ENCODE results near the gene NEK7.
"Not testable (repeated sequence)": the region's sequence is repeated elsewhere in the genome, so short reads cannot be mapped to it uniquely, and the experiment has no call there.

Gene NEK7

DNA sequence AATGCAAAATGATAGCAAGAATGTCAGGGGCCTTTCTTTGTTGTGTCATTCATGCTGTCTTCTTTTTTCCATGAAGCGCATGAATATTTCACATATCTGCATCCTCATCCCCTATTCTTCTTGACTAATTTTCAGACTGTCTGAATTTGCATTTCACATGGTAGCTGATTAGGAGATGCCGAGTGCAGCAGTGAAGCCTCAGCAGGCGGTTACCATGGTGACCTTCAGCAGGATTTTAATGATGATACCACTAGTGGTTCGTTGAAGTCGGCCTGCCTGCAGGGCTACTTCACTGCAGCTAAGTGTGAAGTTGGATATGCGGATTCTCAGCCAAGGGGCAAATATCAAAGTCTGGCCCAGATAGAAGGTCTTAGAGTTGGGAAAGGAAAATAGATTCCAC is 141.8 kb downstream of the NEK7 start:
- DNase-seq, result peak; percentile 54

DNA sequence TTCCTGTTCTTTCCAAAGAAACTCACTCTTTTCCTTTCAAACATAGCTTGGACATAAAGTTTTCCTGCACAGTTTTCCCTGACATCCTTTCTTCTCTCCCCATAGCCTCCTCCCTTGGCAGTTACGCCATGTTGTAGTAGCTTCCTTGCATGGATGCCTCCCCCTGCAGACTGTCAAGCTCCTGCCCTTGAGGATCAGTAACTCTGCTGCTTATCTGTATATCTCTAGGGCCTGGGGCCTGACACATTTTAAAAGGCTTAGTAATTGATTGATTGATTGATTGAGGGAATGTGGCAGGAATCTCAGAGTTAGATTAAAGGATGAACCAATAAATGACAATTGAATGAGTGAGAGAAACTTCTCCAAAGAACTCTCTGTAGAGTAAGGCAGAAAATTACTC is 143.7 kb downstream of the NEK7 start:
- DNase-seq, result peak; percentile 71

DNA sequence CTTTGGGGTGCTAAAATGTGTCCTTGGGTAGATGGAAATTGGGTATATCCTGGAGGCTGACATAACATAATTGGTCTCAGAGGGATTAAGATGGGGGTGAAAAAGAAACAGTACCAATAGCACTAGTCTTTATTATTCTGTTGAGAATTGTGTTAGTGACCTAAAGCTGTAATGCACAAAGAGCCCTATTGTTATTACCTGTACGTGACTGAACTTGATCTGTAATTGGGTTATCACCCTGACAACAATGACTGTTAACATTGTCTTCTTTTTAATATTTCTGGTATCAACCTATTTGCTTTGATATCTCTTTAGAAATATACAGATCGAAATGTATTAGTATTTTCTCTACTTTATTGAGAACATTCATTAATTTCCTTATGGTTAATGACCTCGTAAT is 147.6 kb downstream of the NEK7 start:
- no peak for DNase-seq

DNA sequence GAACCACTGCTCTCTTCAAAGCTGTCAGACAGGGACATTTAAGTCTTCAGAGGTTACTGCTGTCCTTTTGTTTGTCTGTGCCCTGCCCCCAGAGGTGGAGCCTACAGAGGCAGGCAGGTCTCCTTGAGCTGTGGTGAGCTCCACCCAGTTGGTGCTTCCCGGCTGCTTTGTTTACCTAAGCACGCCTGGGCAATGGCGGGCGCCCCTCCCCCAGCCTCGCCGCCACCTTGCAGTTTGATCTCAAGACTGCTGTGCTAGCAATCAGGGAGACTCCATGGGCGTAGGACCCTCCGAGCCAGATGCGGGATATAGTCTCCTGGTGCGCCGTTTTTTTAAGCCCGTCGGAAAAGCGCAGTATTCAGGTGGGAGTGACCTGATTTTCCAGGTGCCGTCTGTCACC is 158.0 kb downstream of the NEK7 start:
- not testable (repeated sequence) for DNase-seq

DNA sequence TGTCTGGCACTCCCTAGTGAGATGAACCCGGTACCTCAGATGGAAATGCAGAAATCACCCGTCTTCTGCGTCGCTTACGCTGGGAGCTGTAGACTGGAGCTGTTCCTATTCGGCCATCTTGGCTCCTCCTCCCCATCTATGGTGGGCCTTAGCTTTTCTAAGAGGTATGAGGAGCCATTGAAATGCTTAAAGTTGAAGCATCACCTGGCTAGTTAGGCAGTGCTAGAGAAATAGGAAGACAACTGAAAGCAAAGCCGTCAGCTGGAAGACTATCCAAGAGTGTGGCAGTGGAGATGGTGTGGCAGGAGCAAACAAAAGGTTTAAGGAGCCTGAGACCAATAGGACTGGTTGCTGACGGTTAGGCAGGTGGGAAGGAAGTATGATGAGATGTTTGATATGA is 158.5 kb downstream of the NEK7 start:
- not testable (repeated sequence) for DNase-seq

DNA sequence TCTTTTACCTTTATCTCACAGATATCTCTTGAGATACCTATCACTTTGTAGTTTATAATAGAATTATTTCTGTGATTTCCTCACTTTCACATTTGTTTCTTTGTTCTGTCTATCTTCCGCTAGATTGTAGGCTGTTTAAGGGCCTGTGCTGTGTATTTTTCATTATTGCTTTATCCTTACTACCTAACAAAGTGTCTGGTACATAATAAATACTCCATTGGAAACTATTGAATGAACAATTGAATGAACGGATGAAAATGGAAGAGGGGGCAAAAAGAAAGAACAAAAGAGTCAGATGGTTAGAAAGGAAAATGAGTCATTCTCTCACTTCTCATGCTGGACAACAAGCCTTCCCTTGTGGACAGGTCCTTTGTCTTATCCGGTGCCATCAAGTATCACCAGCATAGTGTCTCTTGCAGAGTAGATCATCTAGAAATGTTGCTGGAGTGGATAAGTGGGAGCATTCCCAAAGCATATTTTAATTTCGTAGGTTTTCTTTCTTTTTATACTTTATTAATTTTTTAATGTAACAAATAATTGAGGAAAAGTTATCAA is 159.8 kb downstream of the NEK7 start:
- DNase-seq, result no peak

DNA sequence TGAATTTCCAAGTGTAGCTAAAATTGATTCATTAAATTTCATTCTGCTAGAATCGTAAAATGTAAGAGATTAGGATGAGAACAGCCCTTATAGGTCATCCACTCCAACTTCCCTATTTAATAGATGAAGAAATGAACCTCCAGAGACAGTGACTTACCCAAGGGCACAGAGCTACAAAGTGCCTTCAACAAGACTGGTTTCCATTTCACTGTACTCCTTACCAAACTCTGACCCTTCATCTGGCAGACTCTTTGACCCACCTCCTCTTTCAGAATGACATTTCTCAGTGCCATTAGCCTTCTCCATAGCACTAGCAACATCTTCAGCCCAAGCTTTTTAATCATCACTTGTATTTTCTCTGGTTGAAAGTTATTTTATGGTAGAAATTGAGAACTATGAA is 161.3 kb downstream of the NEK7 start:
- DNase-seq, result no peak

DNA sequence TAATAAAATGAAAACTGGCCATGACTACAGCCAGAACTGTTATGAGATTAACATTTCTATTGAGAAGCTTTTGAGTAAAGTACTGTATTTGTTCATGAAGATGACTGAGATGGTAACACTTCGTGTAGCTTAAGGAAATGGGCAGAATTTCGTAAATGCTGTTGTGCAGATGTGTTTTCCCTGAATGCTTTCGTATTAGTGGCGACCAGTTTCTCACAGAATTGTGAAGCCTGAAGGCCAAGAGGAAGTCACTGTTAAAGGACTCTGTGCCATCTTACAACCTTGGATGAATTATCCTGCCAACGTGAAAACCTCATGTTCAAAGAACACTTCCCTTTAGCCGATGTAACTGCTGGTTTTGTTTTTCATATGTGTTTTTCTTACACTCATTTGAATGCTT is 164.0 kb downstream of the NEK7 start:
- DNase-seq, result no peak

DNA sequence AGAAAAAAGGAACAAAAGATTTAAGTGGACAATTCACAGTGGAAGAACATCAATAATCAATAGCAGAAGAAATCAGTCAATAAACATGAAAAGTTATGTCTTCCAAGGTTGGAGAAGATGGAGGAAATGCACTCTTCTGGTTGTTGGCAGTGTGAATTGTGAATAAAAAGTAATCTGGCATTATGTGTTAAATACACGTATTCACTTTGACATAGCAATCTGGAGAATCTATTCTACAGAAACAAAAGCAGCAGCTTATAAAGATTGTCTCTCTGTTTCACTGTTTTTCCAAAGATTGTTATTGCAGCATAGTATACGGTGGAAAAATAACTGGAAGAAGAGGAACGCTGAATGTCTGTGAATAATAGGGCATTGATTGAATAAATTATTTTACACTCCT is 169.4 kb downstream of the NEK7 start:
- no peak for DNase-seq

DNA sequence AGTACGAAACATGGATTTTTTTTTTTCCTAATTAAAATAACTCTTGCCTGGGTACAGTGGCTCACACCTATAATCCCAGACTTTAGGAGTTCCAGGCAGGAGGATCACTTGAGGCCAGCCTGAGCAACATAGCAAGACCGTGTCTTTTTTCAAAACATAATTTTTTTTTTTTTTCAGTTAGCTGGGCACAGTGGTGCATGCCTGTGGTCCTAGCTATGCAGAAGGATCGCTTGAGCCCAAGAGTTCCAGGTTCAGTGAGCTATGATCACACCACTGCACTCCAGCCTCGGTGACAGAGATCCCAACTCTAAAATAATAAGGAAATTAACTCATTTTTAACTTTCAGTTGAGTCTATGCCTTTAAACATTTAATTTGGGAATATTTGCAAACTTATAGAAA is 170.1 kb downstream of the NEK7 start:
- DNase-seq, result no peak

DNA sequence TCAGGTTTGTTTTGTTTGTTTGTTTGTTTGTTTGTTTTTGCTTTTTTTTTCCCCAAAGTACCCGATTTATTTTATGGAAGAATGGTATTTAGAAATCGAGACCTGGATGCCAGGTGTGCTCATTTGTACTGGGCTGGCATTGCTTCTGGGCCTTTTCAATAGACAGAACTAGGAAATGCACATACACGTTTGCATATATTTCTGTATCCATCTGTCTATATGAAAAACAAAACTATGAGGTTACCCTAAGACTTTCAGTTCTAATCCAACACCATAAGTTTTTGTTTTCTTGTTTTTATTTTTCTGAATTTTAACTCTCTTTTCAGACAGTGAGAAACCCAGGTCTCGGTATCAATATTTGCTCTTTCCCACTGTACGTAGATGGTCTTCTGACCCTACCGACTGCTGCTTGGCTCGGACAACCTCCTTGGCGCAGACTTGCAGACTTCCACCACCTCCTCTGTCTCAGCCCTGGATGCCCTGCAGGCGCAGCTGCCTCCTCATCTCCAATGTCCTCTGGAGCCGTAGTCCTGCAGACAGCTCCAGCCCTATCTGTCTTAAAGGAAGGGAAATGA is 171.7 kb downstream of the NEK7 start:
- DNase-seq, result peak; percentile 56

DNA sequence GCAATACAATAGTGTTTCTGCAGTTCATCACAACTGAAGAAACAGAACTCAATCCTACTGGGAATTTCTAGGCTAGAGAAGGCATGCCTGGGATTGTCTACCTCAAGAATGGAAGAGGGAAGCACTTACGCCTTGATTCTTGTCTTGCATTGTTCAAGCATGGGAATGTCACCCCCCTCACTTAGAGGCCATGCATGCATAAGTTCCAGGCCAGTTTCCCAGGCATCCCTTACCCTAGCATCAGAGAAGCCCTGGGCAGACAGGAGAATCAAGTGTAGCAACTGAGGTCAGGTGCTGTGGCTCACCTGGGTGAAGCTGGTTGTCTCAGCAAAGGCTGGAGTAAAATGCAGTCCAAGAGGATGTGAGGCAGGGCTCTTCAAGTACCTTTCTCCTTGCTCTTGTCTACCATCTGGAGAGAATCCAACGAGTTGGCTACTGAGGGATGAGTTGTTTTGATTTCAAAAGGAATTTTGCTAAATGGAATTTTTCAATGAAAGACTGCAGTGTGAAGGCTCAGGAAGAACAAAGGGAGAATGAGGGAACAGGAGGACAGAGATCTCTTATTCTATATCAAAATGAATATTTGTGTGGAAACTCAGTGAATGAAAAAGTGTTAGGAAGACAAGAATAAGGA is 174.3 kb downstream of the NEK7 start:
- peak; percentile 54 for DNase-seq

DNA sequence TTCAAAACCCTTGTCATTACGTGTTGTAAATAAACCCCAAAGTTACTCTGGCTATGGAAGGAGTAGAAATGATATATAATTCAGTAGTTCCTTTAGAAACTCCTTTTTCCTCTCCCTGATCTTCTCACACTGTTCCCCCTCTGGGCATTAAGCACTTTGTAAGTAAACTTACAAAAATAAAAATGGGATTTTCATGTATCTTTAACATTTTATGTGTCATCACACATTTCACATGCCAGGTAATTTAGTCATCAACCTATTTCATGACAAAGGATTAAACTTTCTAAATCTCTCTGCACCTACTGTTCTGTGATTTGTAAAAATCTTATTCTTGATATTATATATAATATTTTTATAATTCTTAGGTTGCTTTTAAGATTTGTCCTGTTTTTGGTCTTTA is 176.9 kb downstream of the NEK7 start:
- no peak for DNase-seq

DNA sequence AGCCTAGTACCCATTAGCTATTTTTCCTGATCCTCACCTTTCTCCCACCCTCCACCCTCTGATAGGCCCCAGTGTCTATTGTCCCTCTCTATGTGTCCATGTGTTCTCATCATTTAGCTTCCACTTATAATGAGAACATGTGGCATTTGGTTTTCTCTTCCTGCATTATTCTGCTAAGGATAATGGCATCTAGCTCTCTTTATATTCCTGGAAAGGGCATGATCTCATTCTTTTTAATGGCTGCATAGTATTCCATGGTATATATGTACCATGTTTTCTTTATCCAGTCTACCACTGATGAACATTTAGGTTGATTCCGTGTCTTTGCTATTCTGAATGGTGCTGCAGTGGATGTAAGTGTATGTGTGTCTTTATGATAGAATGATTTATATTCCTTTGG is 178.9 kb downstream of the NEK7 start:
- DNase-seq, result no peak

DNA sequence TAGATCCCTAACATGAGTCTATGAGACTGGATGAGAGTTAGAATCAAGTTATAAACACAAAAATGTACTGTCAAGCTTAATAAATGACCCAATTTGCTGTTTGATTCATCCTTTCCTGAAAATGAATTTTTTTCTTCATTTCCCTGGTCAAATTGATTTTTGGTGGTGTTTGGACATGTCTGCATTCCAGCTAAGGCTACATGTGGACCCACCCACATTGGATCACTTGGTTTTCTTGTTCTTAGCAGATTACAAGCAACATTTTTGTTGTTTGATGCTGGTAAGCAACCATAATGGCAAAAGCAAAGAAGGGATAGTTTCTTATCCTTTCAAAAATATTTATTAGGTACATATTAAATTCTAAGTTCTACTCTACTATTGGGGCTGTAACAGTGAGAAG is 181.1 kb downstream of the NEK7 start:
- DNase-seq, result no peak

DNA sequence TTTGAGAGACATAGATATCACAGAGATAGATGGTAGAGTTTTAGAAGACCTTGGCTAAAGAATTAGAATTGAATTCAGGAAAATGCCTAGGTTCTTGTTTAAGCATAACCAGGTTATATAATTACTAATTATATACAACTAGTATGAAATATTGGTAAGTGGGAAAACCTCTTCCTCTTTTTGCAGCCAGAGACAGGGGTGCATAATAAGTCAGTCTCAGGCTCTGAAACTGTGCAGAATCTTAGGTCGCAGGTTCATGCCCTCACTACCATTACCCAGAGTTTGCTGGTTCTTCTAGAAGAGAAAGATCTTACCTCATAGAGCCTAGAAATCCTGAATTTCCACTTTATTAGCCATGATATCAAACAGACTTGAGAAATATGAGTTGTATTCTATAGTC is 183.3 kb downstream of the NEK7 start:
- DNase-seq, result no peak

DNA sequence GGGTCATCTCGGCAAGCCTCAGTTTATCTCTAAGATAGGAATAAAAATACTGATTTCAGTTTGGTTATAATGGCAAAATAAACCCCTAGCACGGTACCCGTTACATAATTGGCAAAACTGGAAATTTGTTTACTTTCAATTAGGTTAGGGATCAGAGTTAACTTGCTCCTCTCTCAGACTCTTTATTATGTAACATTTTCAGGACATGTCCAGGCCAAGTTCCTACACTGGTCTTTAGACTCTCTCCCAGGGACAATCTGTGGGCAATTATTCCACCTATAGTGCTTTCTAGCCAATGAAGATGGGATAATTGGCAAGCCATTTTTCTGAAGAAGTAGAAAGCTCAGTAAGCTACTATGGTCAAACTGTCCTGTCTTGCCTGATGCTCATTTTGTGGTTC is 189.4 kb downstream of the NEK7 start:
- DNase-seq, result no peak

DNA sequence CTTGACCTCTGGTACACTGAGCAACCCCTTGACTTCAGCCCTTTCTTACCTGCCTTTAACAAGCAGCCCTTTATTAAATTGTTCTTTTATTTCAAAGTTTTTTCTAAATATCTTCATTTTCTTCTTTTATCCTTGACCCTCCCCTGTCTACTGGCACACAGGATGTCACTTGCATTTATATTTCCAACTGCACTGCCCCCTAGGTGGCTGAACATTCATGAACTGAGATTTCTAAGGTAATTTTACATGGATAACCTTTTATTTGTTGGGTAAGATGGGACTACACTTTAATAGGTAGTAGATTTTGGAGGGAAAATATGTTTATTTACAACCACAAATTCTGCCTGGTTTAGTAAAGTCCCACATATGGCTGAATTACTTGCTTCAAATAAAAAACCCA is 193.7 kb downstream of the NEK7 start:
- DNase-seq, result no peak

DNA sequence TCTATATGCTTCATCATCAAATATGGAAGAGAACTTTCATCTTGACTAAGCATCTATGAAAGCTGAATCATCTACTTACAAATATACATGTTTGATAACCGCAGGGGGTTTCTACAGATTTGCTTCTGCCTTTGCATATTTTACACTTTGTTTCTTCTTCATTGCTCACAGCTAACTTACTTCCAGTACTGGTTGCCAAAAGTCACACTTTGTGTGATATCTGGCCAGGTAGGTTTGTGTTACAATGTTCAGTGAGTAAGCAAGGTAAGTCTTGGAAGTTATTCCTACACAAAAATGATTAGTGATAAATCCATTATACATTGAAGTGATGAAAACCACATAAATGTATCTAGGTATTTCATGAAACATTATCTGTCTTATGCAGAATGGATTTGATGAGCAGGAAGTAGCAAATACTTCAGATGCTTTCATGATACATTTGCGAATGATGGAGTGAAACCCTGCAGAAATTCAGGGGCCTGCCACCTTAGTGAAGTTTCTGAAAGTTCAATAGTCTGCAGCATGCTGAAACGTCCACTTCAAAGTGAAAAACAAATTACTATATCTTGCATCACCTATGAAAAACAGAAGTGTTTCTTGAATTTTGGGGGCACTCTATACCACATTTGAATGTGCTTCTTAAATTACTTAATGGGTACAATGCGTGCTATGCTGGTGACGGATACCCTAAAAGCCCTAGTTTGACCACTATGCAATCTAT is 196.3 kb downstream of the NEK7 start:
- no peak for DNase-seq

DNA sequence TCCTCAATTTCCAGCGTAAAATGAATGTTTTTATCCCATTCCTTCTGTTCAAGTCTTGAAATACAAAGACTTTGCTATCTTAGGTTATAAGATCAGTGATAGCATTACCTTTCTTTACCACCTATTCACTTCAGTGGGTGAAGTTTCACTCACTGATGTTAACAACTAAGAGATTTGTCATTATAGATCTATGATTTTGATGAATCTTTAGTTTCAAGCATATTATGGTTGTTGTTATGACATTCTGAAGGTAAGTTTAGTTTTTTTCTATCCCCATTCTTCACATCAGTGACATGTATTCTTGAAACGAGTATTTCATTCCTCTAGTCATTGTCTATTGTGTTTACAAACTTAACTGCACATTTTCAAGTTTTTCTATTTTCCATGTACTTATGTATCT is 201.1 kb downstream of the NEK7 start:
- no peak for DNase-seq

DNA sequence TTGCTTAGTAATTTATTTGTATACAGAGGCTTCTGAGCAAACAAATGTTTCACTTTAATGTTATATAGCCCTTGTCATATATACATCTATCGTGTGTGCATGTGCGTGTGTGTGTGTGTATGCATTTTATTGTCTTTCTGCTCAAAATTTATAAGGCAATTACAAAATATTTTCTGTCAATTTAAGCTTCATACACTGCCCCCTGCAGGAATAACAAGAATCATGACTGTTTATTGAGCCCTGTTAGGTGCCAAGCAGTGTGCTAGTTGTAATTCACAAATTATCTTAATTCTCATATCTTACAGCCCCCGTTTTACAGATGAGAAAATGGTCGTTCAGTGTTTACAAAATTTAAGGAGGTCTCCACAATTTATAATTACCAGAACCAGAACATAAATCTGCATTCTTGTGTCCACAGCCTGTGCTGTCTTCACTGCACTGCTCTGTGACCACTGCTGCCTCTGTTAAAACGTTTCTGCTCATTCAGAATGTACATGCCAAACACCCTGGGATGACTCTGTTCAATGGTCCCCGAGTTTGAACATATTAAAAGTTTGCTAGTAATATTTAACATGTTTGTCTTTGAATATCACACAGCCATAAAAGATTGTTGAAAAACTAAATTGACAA is 202.3 kb downstream of the NEK7 start:
- DNase-seq, result no peak

DNA sequence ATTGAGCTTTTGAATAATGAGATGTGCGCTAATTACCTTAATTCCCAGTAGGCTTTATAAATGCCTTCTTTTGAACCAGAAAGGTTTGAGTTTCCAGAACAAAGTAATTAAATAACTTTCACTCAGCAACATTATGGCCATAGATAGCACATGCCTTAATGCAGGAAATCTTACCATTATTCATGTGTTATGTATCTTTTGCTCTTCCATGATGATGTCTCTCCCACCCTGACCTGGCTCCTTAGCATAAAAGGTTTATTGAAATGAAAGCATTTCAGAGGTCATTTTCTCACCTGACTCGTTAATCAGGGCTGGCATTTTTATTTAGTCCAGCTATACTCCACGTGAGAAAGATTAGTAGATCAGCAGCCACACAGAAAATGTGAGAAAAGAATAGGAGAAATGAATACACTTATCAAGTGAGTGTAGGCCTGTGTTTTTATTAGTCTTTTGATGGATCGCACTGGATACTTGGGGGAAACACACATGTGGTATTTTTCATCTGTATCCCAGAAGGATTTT is 203.5 kb downstream of the NEK7 start:
- no peak for DNase-seq

DNA sequence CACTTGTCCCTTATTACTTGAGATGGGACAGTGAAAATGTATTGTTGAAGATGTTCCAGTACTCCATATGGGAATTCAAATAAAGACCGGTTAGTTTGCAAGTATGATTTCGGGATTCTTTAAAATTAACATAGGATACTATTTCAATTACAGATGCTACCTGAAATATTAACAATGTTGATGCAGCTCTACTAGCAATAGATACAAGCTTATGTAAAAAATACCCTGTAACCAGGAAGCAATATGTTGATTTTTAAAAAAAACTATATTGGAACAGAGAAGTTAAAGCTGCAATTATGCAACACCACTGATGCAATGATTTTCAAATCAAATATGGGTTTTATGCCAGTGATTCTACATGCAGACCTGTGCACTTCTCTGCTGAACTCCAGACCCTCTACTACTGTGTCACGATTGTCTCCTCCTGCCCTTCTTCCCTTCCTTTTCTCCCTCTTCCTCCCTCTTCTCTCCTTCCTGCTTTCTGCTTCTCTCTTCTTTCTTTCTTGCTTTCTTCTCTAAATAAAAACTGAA is 204.5 kb downstream of the NEK7 start:
- DNase-seq, result no peak
